SK-N-SH (cell line): Measurements from ENCODE around the gene PGAM2. TPM values are rescaled to one million over a fixed set of nuclear protein-coding genes. Genes with fewer than 3 reads are reported as not detected.

Experiments
- CTCF ChIA-PET: fragments of 300-600, 350-600 bp; formaldehyde crosslinking; extraction: SDS; loops from one replicate; lab custom pipeline; 2021; lab: Yijun Ruan, JAX
- POLR2A ChIA-PET: fragments of 350-600 bp; sonication (Branson Sonifier 250); formaldehyde crosslinking; extraction: SDS; loops from one replicate; lab custom pipeline; 2020; ENCODE audit warnings: antibody characterized with exemption, inconsistent platforms; lab: Yijun Ruan, JAX
- DNase-seq: peaks from one replicate; pipeline ENCODE4 v3.0.0; 2012
- H2AFZ ChIP-seq: fragments of 200-600 bp; sonication (generic); 2 replicates; pipeline ENCODE4 v1.8.1; 2016; ENCODE audit warnings: antibody characterized with exemption, mild to moderate bottlenecking, low read depth
- H3F3A ChIP-seq: fragments of 200-600 bp; sonication (generic); replicated peaks from 2 replicates; pipeline ENCODE3; 2016; ENCODE audit warnings: antibody characterized with exemption, mild to moderate bottlenecking; ENCODE audit not compliant: insufficient read depth
- H3K27ac ChIP-seq, 2 experiments: fragments of 200-500 bp in 1 of 2; fragments of 200-600 bp in 1 of 2; sonication (Bioruptor generic) in 1 of 2; sonication (generic), shearing (Covaris generic) in 1 of 2; 2 replicates each; pipeline versions ENCODE4 v1.5.1 to v1.6.1; 2014 to 2016; ENCODE audit warnings: low read depth in 2 of 2, inconsistent platforms in 1 of 2, low read length in 1 of 2, mild to moderate bottlenecking in 1 of 2, mixed read lengths in 1 of 2
- H3K27me3 ChIP-seq: fragments of 200-600 bp; sonication (generic), shearing (Covaris generic); 2 replicates; pipeline ENCODE4 v1.6.1; 2016; ENCODE audit warnings: mixed run types; ENCODE audit not compliant: insufficient read depth
- H3K36me3 ChIP-seq, 2 experiments: fragments of 200-500 bp in 1 of 2; fragments of 200-600 bp in 1 of 2; sonication (Bioruptor generic) in 1 of 2; sonication (generic) in 1 of 2; replicated peaks in 1 of 2; 2 replicates each; pipeline versions ENCODE3 to v1.5.1; 2014 to 2016; ENCODE audit warnings: low read length in 1 of 2, mild to moderate bottlenecking in 1 of 2; ENCODE audit not compliant: insufficient read depth in 2 of 2, control insufficient read depth in 1 of 2
- H3K4me1 ChIP-seq, 2 experiments: fragments of 200-500 bp in 1 of 2; fragments of 200-600 bp in 1 of 2; sonication (Bioruptor generic) in 1 of 2; sonication (generic), shearing (Covaris generic) in 1 of 2; 2 replicates each; pipeline versions ENCODE4 v1.5.1 to v1.6.1; 2014 to 2016; ENCODE audit warnings: low read depth in 1 of 2, low read length in 1 of 2, mixed run types in 1 of 2; ENCODE audit not compliant: insufficient read depth in 2 of 2, control insufficient read depth in 1 of 2
- H3K4me2 ChIP-seq: fragments of 200-600 bp; sonication (generic), shearing (Covaris generic); 2 replicates; pipeline ENCODE4 v1.6.1; 2017; ENCODE audit warnings: mixed run types
- H3K4me3 ChIP-seq, 2 experiments: fragments of 200-500 bp in 1 of 2; fragments of 200-600 bp in 1 of 2; sonication (Bioruptor generic) in 1 of 2; sonication (generic), shearing (Covaris generic) in 1 of 2; 2 replicates each; pipeline versions ENCODE4 v1.5.1 to v1.8.1; 2014 to 2016; ENCODE audit warnings: low read depth in 2 of 2, inconsistent platforms in 1 of 2, low read length in 1 of 2, mild to moderate bottlenecking in 1 of 2, mixed read lengths in 1 of 2, moderate library complexity in 1 of 2
- H3K79me2 ChIP-seq: fragments of 200-600 bp; sonication (generic); 2 replicates; pipeline ENCODE4 v1.8.1; 2017; ENCODE audit warnings: mild to moderate bottlenecking; ENCODE audit not compliant: insufficient read depth
- H3K9ac ChIP-seq: fragments of 200-600 bp; sonication (generic); 2 replicates; pipeline ENCODE4 v1.6.1; 2017; ENCODE audit warnings: mixed run types
- H3K9me2 ChIP-seq: fragments of 200-600 bp; sonication (generic); 2 replicates; pipeline ENCODE4 v1.6.1; 2017; ENCODE audit warnings: mixed run types
- H3K9me3 ChIP-seq: fragments of 200-600 bp; sonication (generic); 2 replicates; pipeline ENCODE4 v1.6.1; 2017; ENCODE audit warnings: mixed run types, mild to moderate bottlenecking, moderate library complexity
- H4K20me1 ChIP-seq: fragments of 200-600 bp; sonication (generic); 2 replicates; pipeline ENCODE4 v1.6.1; 2017; ENCODE audit warnings: mild to moderate bottlenecking, mixed run types; ENCODE audit not compliant: insufficient read depth
- EZH2phosphoT487 ChIP-seq: fragments of 200-600 bp; sonication (generic); IDR thresholded peaks from 2 replicates; pipeline ENCODE4 v1.6.1; 2017; ENCODE audit warnings: low read depth, mixed run types, mild to moderate bottlenecking, antibody characterized with exemption, moderate library complexity, borderline replicate concordance
- GATA2 ChIP-seq: sonication (generic); formaldehyde crosslinking; IDR thresholded peaks from 2 replicates; pipeline ENCODE4 v1.5.0; 2020; ENCODE audit warnings: mild to moderate bottlenecking, missing genetic modification reagents
- IRF3 ChIP-seq: fragments of 150-350 bp; IDR thresholded peaks from 2 replicates; pipeline ENCODE4 v1.6.1; 2016; ENCODE audit warnings: mild to moderate bottlenecking, low read depth, low read length
- JUND ChIP-seq: IDR thresholded peaks from 2 replicates; pipeline ENCODE4 v1.4.0; 2012
- NFIC ChIP-seq: IDR thresholded peaks from 2 replicates; pipeline ENCODE4 v1.4.0; 2012; ENCODE audit warnings: borderline replicate concordance
- PBX3 ChIP-seq: IDR thresholded peaks from 2 replicates; pipeline ENCODE4; 2012
- POLR2AphosphoS5 ChIP-seq: IDR thresholded peaks from 2 replicates; pipeline ENCODE4 v1.6.1; 2012; ENCODE audit warnings: low read depth, low read length
- SMC3 ChIP-seq: IDR thresholded peaks from 2 replicates; pipeline ENCODE4 v1.6.1; 2012; ENCODE audit warnings: low read depth, low read length, improper control_type of control experiment
- USF1 ChIP-seq: IDR thresholded peaks from 2 replicates; pipeline ENCODE4 v1.4.0; 2012; ENCODE audit warnings: low read depth, borderline replicate concordance
- YY1 ChIP-seq: IDR thresholded peaks from 2 replicates; pipeline ENCODE4 v1.4.0; 2012; ENCODE audit warnings: low read depth, mild to moderate bottlenecking
- ZBTB33 ChIP-seq: IDR thresholded peaks from 2 replicates; pipeline ENCODE4 v1.4.0; 2012; ENCODE audit warnings: low read depth, borderline replicate concordance
- WGBS: methylation state at CpG from one replicate; pipeline ENCODE4 v1.1.6; 2017; ENCODE audit warnings: low lambda C conversion rate; 5-methylcytosine and 5-hydroxymethylcytosine counted together
- polyA plus RNA-seq, 3 experiments: library from polyadenylated mRNA; depleted of rRNA; stranded (reverse); fragments of >200 nt; gene quantifications; 2 replicates each; pipeline ENCODE4 v1.2.3, GENCODE V29; 2012

Gene PGAM2
- polyA plus RNA-seq, 1 of the 3 experiments (the other 2 are of a cell fraction): 0.79 TPM

GRCh38 chr7:44112997-44113763, 47.8 kb upstream of the PGAM2 start:
- Histone ChIP-seq H3K27me3 (no peaks in the 10 kb centered on the region), H4K20me1 (peaks cover 12% of the 10 kb centered on the region; the same call in 1 of the 2 replicates), H3K36me3 (peaks cover 22 to 89% of the 10 kb centered on the region in 2 experiments), H3K27ac (no peak overlapping the region), H3K4me1 (peaks cover 0 to 13% of the 10 kb centered on the region in 2 experiments; a peak in 1 of 4 replicates), H3K4me2 (no peak overlapping the region), H3K9ac (no peak overlapping the region), H3K4me3 (no peak overlapping the region), H3F3A (peaks cover 26% of the 10 kb centered on the region), H2AFZ (no peak overlapping the region), H3K79me2 (peaks cover 1% of the 10 kb centered on the region; the same call in 1 of the 2 replicates), H3K9me2 (no peaks in the 10 kb centered on the region), H3K9me3 (no peaks in the 10 kb centered on the region)
- 92% methylated on average over 34 of the region's 34 CpGs for WGBS
- ChIA-PET POLR2A (interaction anchor here (1.4 to 3.0 kb wide), 2 partner anchors 10 to 87 kb away, joined by 4 to 18 read pairs; partner anchors contain the start of genes POLD2 and YKT6), CTCF (interaction anchor here (1.1 to 1.7 kb wide), 2 partner anchors 10 to 18 kb away, joined by 6 read pairs; partner anchors contain the start of gene POLD2)
- 0 out of 2 replicates have a peak, but pooled peaks have one; percentile 6 for TF ChIP-seq POLR2AphosphoS5
- TF ChIP-seq IRF3: no peak
- DNase-seq: peak; percentile 62

- ChIA-PET POLR2A (interaction anchor here (1.4 to 3.0 kb wide), 2 partner anchors 11 to 88 kb away, joined by 4 to 18 read pairs; partner anchors contain the start of genes POLD2 and YKT6), CTCF (interaction anchor here (1.0 to 1.1 kb wide), 3 partner anchors 11 to 22 kb away, joined by 3 to 6 read pairs (median 3); partner anchors contain the start of gene POLD2)
- Histone ChIP-seq H3K27ac (no peak overlapping the region), H3K4me2 (no peak overlapping the region), H3K4me1 (peaks cover 0 to 13% of the 10 kb centered on the region in 2 experiments; a peak in 1 of 4 replicates), H4K20me1 (peaks cover 12% of the 10 kb centered on the region; the same call in 1 of the 2 replicates), H3K79me2 (peaks cover 9% of the 10 kb centered on the region; the same call in 1 of the 2 replicates), H3K4me3 (no peak overlapping the region), H2AFZ (no peak overlapping the region), H3K9ac (no peak overlapping the region), H3K9me3 (no peaks in the 10 kb centered on the region), H3K36me3 (peaks cover 22 to 90% of the 10 kb centered on the region in 2 experiments), H3F3A (peaks cover 26% of the 10 kb centered on the region), H3K9me2 (no peaks in the 10 kb centered on the region), H3K27me3 (no peaks in the 10 kb centered on the region)
- 83% methylated on average over 34 of the region's 41 CpGs for WGBS
- peak; percentile 50 for DNase-seq
- TF ChIP-seq PBX3: no peak
- TF ChIP-seq IRF3: no peak
- TF ChIP-seq YY1: no peak
- TF ChIP-seq GATA2 (CRISPR knock-in tag): no peak
- TF ChIP-seq ZBTB33: no peak
- TF ChIP-seq POLR2AphosphoS5: no peak
- no peak for TF ChIP-seq SMC3
- TF ChIP-seq USF1: no peak
- TF ChIP-seq NFIC: no peak
- no peak for TF ChIP-seq EZH2phosphoT487
- no peak for TF ChIP-seq JUND
Measured at GRCh38 chr7:44112231-44112996, 47.0 kb upstream of the PGAM2 start.
